ENCODE measurements around the gene OR51D1.

Gene OR51D1

DNA sequence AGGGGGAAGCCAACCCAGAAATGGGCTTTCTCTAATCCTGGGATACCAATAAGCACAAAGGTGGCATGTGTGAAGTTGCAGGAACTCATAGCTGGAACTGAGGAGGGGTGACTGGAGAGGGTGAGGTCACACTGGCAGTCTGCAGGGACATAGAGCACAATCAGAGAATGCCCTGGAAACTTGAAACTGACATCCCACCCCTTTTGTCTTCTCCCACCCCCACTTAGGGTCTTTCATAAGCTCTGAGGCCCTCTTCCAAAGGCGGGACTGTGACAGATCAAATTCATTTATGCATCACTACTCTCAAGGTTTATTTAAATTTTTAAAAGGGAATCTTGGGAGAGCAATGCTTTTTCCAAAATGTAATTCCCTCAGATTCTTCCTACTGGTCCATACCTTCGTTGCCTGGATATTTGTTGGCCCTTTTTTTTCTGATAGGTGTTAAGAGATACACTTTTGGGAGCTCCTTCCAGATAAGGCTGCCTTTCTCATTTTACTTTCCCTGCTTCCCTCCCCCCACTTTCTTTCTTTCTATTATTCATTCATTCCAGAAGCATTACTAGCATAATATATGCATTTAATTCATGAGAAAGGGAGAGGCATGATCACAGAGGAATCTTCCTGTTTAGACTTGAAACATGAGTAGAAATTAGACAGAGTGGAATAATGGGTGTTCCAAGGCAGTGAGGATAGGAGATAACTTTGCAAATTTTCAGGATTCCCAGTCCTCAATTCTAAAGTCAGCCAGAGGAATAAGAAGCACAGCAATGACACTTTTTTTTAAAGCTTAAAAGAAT, 45.5 kb downstream of the OR51D1 start:
- no peak overlapping the region for H3K27ac ChIP-seq (ENCODE audit: low read depth, low read length)
- no peaks in the 10 kb centered on the region for H3K9me3 ChIP-seq (ENCODE audit: low read length)
- H3K4me3 ChIP-seq (ENCODE audit: low read depth in 1 of 2, low read length in 2 of 2), result no peak overlapping the region
- H3K4me1 ChIP-seq (ENCODE audit: insufficient read depth, low read length), result peaks cover 14% of the 10 kb centered on the region
- H3K27me3 ChIP-seq (ENCODE audit: control insufficient read depth in 1 of 2, insufficient read depth in 2 of 2, low read length in 2 of 2), result no peaks in the 10 kb centered on the region
- H3K36me3 ChIP-seq (ENCODE audit: insufficient read depth, low read length), result peaks cover 15% of the 10 kb centered on the region
- no peak overlapping the region for H3K9ac ChIP-seq (ENCODE audit: low read length)

DNA sequence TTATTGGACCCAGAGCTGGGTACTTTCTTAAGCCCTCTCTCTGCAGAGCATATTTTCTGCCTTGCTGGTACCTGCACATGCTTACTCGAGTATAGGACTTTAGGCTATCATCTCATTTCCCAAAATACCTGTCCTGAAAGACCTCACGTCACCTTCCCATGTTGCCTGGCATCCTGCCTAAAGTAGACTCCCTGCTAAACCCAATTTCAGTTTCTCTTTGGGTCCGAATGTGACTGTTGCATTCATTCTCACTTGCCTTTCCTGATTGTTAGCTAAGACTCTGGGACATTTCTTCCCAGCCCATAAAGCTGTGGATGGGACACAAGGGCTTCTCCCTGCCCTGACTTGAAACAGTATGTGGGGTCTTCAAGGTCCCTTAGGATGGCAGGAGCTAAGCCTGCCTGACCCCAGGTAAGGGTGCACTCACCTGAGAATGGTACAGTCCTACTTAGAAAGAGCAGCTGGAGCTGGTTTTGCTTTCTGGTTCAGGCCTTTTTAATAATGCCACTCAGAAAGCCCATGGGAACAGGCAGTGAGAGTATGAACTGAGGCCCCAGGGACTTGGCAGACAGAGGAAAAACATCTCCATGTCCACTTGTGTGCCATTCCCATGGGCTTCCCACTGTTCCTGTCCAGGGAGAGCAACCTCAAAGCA, 47.5 kb downstream of the OR51D1 start:
- peaks cover 2% of the 10 kb centered on the region for H3K4me1 ChIP-seq (ENCODE audit: insufficient read depth, low read length)
- H3K4me3 ChIP-seq (ENCODE audit: low read depth in 1 of 2, low read length in 2 of 2), result no peak overlapping the region
- no peaks in the 10 kb centered on the region for H3K9me3 ChIP-seq (ENCODE audit: low read length)
- no peak overlapping the region for H3K27ac ChIP-seq (ENCODE audit: low read depth, low read length)
- no peak overlapping the region for H3K9ac ChIP-seq (ENCODE audit: low read length)
- peaks cover 15% of the 10 kb centered on the region for H3K36me3 ChIP-seq (ENCODE audit: insufficient read depth, low read length)
- no peaks in the 10 kb centered on the region for H3K27me3 ChIP-seq (ENCODE audit: control insufficient read depth in 1 of 2, insufficient read depth in 2 of 2, low read length in 2 of 2)

Measured in muscle layer of colon (tissue), 2 donors.